Measurements from ENCODE around the gene ADCY3.

ADCY3 gene

DNA sequence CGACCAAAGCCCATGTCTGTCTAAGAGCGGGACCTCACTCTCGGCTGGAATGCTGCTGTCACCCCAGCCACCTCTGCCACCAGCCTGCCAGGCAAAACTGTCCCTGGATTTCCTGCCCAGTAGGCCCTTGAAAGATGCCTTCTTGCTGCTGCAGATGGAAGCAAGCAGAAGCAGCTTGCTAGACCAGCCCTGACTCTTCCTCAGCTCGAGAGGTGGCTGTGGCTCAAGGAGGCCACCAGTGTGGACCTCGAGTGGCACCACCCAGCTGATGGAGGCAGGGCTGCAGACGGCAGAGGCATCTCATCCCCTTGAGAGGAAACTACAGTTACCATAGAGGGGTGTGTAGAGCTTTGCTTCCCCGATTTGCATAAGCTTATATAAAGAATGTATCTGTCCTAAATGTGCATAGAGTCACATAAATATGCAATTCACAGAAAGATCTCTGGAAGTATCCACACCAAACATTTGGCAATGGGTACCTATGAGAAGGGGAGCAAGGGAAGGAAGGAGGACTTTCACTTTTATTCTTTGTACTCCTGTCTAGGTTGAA lies 20.6 kb downstream of the ADCY3 start:
- no peak for DNase-seq

DNA sequence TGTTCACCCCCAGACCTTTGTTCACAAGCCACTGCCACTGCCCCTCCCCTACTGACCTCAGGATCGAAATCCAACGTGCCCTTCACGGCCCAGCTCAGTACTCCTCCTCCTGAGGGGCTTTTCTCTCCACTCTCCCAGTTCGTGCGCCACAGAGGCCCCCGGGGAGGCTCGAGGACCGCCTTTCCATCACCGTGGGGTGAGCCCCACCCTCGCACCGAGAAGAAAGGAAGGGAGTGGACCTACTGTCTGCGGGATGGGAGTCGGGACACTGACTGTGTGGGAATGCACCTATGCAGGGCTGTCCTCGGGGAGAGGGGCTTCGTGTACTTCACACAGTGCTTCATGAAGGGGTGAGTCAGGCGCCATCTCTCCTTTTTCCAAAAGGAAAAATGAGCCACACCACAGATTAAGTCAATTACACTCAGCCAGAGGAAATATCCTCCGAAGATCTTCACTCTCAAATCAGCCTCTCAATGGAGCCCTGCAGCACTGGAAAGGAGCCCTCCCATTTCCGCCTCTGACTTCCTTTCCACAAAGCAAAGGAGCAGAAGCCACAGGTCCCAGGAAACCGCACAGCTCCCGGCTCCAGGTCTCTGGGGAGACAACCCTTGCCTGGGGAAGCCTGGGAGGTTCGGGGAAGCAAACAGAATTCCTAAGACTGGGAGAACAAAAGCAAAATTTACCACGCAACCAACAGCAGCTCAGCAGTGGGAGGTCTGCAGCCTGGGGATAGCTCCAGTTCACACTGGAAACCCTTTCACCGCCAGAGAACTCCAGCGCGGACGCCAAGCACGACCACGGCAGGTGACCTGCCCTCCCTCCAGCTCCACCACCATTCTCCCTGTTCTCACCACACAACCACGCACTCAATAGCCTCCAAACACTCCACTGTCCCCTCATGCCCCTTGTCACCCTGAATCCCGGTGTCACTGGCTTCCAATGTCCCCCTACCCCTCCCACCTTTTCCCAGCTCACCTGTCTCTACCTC lies 21.6 kb downstream of the ADCY3 start:
- no peak for DNase-seq

DNA sequence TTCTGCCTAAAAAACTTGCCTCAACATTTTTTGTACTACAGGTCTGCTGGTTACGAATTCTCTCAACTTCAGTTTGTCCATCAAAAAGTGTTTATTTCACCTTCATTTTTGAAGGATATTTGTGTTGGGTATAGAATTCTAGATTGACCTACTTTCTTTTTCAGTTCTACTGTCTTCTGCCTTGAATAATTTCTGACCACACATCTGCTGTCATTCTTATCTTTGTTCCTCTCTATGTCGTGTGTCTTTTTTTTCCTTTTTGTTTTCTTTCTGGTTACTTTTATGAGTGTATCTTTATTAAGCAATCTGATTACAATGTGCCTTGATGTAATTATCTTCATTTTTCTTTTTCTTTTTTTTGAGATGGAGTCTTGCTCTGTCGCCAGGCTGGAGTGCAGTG lies 25.3 kb downstream of the ADCY3 start:
- no peak for DNase-seq

DNA sequence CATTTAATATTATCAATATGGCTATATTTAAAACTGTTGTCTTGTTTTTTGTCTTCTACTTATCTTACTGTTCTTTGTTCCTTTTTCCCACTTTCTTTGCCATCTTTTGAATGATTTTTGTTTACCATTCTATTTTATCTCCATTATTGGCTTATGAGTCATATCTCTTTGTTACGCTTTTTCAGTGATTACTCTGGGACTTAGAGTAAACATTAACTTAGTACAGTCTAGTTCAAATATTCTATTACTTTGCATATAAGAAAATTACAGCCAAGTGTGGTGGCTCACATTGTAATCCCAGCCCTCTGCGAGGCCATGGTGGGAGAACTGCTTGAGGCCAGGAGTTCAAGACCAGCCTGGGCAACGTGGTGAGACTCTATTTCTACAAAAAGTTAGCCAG lies 26.1 kb downstream of the ADCY3 start:
- no peak for DNase-seq

GRCh38 chr2:24892928-24893327 lies 27.1 kb downstream of the ADCY3 start:
- DNase-seq: no peak

DNA sequence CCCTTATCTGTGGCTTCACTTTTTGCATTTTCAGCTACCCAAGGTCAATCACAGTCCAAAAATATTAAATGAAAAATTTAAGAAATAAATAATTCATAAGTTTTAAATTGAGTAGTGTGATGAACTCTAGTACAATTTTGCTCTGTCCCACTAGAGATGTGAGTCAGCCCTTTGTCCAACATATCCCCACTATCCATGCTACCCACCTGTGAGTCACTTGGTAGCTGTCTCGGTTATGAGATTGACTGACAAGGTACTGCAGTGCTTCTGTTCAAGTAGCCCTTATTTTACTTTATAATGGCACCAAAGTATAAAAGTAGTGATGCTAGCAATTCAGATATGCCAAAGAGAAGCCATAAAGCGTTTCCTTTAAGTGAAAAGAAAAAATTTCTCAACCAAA lies 28.8 kb downstream of the ADCY3 start:
- DNase-seq: no peak

DNA sequence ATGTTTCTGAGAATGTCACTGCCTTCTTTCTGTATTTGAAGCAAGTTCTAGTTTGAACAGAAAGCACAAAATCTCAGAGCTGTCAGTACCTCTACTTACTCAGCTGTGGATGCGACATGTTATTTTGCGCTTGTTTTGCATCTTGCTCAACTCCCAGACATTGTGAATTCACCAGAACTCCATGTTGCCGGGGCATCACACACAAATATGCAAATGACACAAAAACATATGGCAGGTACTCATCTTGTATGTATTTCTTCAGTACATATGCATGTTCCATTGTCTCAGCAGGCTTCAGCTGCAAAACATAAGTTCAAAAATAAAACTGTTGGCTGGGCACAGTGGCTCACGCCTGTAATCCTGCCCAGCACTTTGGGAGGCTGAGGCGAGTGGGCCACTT lies 30.8 kb downstream of the ADCY3 start:
- no peak for DNase-seq

GRCh38 chr2:24888177-24888576 lies 31.9 kb downstream of the ADCY3 start:
- DNase-seq: peak in 1 of 3 donors; percentile 16

GRCh38 chr2:24887307-24887874 lies 32.6 kb downstream of the ADCY3 start:
- no peak for DNase-seq

DNA sequence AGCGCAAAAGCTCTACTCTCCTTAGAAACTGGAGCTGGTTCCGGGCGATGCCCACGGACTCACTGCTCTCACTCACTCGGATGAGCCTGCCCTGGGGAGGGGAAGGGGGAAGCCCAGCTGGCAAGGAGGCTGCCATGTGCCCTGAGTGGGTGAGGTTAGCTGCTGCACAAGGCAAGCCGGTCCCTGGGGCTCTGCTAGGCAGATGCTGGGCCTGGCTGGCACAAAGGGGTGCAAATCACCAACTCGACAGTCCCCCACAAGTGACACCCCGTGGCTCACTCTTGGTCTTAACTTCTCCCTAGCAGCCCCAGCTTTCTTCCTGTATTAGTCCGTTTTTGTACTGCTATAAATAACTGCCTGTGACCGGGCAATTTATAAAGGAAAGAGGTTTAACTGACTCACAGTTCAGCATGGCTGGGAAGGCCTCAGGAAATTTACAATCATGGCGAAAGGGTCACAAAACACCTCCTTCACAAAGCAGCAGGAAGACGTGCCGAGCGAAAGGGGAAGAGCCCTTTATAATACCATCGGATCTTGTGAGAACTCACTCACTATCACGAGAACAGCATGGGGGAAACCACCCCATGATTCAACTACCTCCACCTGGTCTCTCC lies 33.2 kb downstream of the ADCY3 start:
- peak; percentile 88 to 93 (median 92) for DNase-seq

DNA sequence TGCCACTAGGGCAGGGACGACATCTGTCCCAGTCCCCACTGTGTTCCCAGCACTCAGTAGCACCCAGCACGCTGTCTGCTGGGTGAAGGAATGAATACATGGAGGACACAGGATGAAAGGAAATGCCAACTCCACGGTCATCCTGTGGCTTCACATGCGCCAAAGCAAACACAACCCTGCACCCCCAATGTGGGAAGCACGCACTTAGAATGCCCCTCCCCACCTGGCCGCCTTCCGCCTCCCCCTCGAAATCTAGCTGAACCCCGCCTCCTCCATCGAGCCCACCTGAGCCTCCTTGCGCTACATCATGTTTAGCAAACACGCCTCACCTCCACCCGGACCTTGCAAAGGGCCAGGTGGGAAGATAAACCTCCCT lies 33.9 kb downstream of the ADCY3 start:
- DNase-seq: no peak

DNA sequence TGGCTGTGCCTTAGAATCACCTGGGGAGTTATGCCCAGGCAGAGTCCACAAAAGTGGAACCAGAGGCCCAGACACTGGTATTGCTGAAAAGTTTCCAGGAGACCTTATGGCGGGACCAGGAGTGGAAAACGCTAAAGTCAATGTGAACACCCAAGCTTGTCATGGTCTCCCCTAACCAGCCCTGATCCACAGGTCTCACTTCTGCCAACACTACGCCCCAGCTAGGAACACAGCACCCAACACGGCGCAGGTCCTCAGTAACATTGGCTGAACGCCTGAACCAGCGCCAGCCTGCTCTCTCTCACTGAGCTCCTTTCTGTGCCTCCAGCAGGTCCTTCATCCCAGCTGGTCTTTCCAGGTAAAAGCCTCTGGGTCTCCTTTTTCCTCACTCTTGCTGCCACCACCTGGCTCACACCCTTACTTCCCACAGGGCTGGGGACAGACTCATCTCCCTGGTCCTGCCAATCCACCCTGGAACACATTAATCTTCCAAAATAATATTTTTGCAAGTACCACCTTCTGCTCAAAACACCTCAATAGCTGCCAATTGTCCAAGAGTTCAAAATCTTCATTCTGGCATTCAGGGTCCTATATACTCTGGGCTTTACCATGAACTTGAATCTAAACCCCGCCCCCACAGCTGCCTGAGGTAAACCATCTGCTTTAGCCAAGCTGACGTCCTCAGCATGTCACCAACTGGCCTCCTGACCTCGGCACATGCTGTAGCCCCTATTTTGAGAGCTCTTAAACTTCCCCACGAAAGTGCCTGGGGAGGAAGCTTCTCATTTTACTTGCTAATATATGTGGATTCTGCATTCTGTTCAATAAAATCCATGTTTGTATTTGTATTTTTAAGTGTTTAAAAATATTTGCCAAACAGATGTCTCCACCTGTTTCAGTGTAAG lies 34.6 kb downstream of the ADCY3 start:
- peak; percentile 71 to 88 (median 78) for DNase-seq

DNA sequence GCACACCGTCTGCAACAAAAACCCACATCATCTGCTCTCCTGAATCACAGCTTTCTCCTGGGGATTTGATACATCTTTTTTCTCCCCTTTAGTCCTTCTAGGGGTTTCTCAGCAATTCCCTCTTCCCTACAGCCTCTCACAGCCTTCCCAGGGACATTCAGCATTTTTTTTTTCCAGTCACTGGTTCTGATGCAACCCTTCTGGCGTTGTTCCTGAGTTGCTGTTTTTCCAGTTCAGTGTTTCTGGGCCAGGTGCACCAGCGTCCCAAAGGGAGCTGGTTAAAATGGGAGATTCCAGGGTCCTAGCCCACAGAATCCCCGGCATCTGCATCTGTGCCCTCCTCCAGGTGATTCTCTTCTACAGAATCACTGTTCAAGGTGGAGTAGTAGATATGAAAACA lies 36.1 kb downstream of the ADCY3 start:
- DNase-seq: no peak

- DNase-seq: no peak
Measured at GRCh38 chr2:24881623-24882022, 38.4 kb downstream of the ADCY3 start.

- no peak for DNase-seq
Measured at GRCh38 chr2:24881158-24881557, 38.9 kb downstream of the ADCY3 start.

DNA sequence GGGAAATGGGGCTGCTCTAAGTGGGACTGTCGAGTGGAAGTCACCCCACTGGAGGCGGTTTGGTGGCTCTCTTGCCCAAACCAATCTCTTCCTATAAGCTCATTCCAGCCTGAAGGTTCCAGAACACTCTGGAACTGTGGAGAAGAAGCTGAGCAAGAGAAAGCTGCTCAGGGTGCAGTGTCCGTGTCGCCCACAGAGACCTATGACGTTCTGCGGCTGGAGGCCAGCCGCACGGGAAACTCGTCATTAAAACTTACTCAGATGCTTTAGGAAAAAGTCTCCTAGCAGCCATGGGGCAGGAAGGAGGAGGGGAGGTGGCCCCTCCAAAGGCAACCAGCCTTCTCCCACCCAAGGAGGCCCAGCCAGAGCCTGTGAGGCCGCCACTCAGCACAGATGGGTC lies 41.7 kb downstream of the ADCY3 start:
- no peak for DNase-seq

DNA sequence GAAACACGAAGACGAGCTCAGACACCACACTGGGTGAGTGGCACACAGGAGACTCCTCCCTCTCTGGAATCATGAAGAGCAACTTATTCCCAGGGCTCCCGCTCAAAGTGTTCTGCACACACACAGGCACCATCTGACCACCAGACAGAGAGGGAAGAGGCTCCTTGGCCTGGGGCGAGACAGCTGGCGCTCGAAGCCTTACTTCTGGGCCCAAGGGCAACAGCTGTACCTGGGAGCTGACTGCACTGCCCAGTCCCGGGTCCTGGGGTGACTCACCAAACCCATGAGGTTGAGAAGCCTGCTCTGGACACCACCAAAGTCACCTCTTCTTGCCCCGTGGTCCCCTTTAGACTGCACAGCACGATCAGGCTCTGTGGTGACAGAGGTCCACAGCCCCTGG lies 42.4 kb downstream of the ADCY3 start:
- DNase-seq: no peak

DNA sequence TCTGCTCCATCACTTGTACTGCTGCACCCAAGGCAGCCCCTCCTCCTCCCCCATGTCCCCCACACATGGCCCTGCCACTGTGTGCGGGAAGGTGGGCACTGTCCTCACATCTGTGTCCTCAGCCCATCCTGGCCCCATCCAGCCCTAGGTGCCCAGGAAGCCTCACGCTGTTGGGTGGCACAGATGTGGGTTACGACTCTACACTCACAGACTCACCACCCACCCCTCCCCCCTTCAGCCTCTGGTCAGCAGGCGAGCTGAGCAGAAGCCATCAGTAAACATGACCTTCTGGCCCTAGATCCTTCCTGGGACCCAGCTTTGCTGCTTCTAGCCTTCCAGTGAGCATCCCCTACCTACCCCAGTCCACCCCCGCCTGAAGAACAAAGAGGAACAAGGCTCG lies 43.0 kb downstream of the ADCY3 start:
- no peak for DNase-seq

DNA sequence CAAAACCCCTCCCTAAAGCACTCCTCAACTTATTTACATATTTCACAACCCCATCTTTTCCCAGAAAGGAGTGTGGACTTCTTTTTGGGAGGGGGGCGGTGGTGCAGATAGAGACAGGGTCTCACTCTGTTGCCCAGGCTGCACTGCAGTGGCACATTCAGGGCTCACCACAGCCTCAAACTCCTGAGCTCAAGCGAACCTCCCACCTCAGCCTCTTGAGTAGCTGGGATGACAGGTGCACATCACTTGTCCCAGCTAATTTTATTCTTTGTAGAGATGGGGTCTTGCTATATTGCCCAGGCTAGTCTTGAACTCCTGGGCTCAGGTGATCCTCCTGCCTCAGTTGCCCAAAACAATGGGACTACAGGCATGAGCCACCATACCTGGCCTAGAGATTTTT lies 44.1 kb downstream of the ADCY3 start:
- DNase-seq: no peak

- DNase-seq: no peak
Measured at GRCh38 chr2:24875272-24875671, 44.8 kb downstream of the ADCY3 start.

- DNase-seq: peak; percentile 57 to 79 (median 62)
Measured at GRCh38 chr2:24874035-24874434, 46.0 kb downstream of the ADCY3 start.

GRCh38 chr2:24873619-24874018 lies 46.4 kb downstream of the ADCY3 start:
- DNase-seq: peak in 1 of 3 donors; percentile 11
